KMS-11 (cell line): ENCODE measurements around the gene CIAO1.
A peak's percentile ranks its signal among the peaks of the same experiment; 100 is the strongest.

ENCODE experiments used
- H2AFZ ChIP-seq: fragments of 200-600 bp; sonication (generic); 2 replicates; pipeline ENCODE4 v1.6.1; 2016; ENCODE audit warnings: antibody characterized with exemption, mixed run types, low read depth
- H3K27ac ChIP-seq: fragments of 200-600 bp; sonication (generic); 2 replicates; pipeline ENCODE4 v1.6.1; 2016; ENCODE audit warnings: mild to moderate bottlenecking, mixed run types
- H3K27me3 ChIP-seq: fragments of 200-600 bp; sonication (generic); 2 replicates; pipeline ENCODE4 v1.6.1; 2017; ENCODE audit warnings: mild to moderate bottlenecking, low read depth, mixed run types, moderate library complexity; ENCODE audit not compliant: insufficient read depth
- H3K36me3 ChIP-seq: fragments of 200-600 bp; sonication (generic); 2 replicates; pipeline ENCODE4 v1.6.1; 2017; ENCODE audit warnings: mild to moderate bottlenecking, mixed run types; ENCODE audit not compliant: insufficient read depth
- H3K4me1 ChIP-seq: fragments of 200-600 bp; sonication (generic); 2 replicates; pipeline ENCODE4 v1.6.1; 2016; ENCODE audit warnings: mild to moderate bottlenecking, low read depth, mixed run types; ENCODE audit not compliant: poor library complexity, severe bottlenecking
- H3K4me2 ChIP-seq: fragments of 200-600 bp; sonication (generic); 2 replicates; pipeline ENCODE4 v1.7.0; 2016; ENCODE audit warnings: mild to moderate bottlenecking, mixed run types
- H3K4me3 ChIP-seq: fragments of 200-600 bp; sonication (generic); IDR thresholded peaks from 2 replicates; pipeline ENCODE4 v1.6.1; 2017; ENCODE audit warnings: low read depth, low read length, mixed read lengths; ENCODE audit not compliant: insufficient read depth
- H3K79me2 ChIP-seq: fragments of 200-600 bp; sonication (generic); 2 replicates; pipeline ENCODE4 v1.6.1; 2016; ENCODE audit warnings: low read depth, mixed run types; ENCODE audit not compliant: insufficient read depth
- H3K9ac ChIP-seq: fragments of 200-600 bp; sonication (generic); 2 replicates; pipeline ENCODE4 v1.6.1; 2016; ENCODE audit warnings: mild to moderate bottlenecking, mixed run types
- H4K20me1 ChIP-seq: fragments of 200-600 bp; sonication (generic); 2 replicates; pipeline ENCODE4 v1.6.1; 2016; ENCODE audit warnings: mild to moderate bottlenecking, mixed run types; ENCODE audit not compliant: insufficient read depth
- CTCF ChIP-seq: fragments of 200-600 bp; sonication (generic); conservative IDR thresholded peaks from 2 replicates; pipeline ENCODE4 v1.6.1; 2017; ENCODE audit warnings: low read depth, mild to moderate bottlenecking, antibody characterized with exemption, low read length, moderate library complexity, mixed read lengths

The CIAO1 gene

DNA sequence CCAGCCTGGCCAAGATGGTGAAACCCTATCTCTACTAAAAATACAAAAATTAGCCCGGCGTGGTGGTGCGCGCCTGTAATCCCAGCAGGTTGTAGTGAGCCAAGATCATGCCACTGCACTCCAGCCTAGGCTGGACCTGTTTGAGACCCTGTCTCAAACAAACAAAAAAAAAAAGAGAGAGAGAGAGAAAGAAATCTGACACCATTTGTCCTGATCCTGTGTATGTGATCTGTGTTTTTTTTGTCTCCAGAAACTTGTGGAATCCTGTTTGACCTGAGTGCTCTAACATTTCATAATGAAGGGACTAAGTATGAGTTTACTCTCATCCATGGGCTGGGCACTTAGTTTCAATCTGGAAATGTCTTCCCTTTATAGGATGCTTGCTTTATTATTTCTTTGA is 52.7 kb downstream of the CIAO1 start:
- Histone ChIP-seq H3K4me3 (no peak overlapping the region), H3K9ac (no peak overlapping the region), H2AFZ (no peak overlapping the region), H3K79me2 (no peaks in the 10 kb centered on the region), H3K4me2 (no peak overlapping the region), H3K27ac (no peak overlapping the region), H3K4me1 (peaks cover 32% of the 10 kb centered on the region), H3K36me3 (no peaks in the 10 kb centered on the region), H4K20me1 (no peaks in the 10 kb centered on the region), H3K27me3 (no peaks in the 10 kb centered on the region)
- no peak for TF ChIP-seq CTCF

GRCh38 chr2:96319396-96319795 is 53.4 kb downstream of the CIAO1 start:
- peaks cover 39% of the 10 kb centered on the region for H3K4me1 ChIP-seq
- no peak overlapping the region for H3K27ac ChIP-seq
- no peak overlapping the region for H3K4me3 ChIP-seq

GRCh38 chr2:96320326-96320725 is 54.3 kb downstream of the CIAO1 start:
- Histone ChIP-seq H3K4me1 (peaks cover 45% of the 10 kb centered on the region), H3K4me3 (no peak overlapping the region), H4K20me1 (no peaks in the 10 kb centered on the region), H2AFZ (peak overlapping the region; percentile 89), H3K36me3 (no peaks in the 10 kb centered on the region), H3K79me2 (no peaks in the 10 kb centered on the region), H3K4me2 (peak overlapping the region; percentile 58), H3K9ac (peak overlapping the region; percentile 69; the same call in 1 of the 2 replicates), H3K27me3 (no peaks in the 10 kb centered on the region), H3K27ac (peak overlapping the region; percentile 79; the same call in 1 of the 2 replicates)
- TF ChIP-seq CTCF, result no peak

More at GRCh38 chr2:96319396-96319795, 53.4 kb downstream of the CIAO1 start:
- Histone ChIP-seq H3K4me2 (no peak overlapping the region; the same call in 1 of the 2 replicates), H3K79me2 (no peaks in the 10 kb centered on the region), H3K27me3 (no peaks in the 10 kb centered on the region), H3K36me3 (no peaks in the 10 kb centered on the region), H3K9ac (no peak overlapping the region), H2AFZ (no peak overlapping the region), H4K20me1 (no peaks in the 10 kb centered on the region)
- TF ChIP-seq CTCF, result no peak

- Histone ChIP-seq H3K79me2 (no peaks in the 10 kb centered on the region; the same call in 1 of the 2 replicates), H3K4me1 (peaks cover 45% of the 10 kb centered on the region), H3K4me3 (no peak overlapping the region), H3K9ac (peak overlapping the region; percentile 69), H3K27ac (peak overlapping the region; percentile 79), H3K4me2 (peak overlapping the region; percentile 58), H3K27me3 (no peaks in the 10 kb centered on the region), H3K36me3 (no peaks in the 10 kb centered on the region), H4K20me1 (no peaks in the 10 kb centered on the region), H2AFZ (peak overlapping the region; percentile 89)
- no peak for TF ChIP-seq CTCF
Measured at GRCh38 chr2:96320728-96321622, 55.0 kb downstream of the CIAO1 start.
